ENCODE data around the gene HMGB3.

The HMGB3 gene

DNA sequence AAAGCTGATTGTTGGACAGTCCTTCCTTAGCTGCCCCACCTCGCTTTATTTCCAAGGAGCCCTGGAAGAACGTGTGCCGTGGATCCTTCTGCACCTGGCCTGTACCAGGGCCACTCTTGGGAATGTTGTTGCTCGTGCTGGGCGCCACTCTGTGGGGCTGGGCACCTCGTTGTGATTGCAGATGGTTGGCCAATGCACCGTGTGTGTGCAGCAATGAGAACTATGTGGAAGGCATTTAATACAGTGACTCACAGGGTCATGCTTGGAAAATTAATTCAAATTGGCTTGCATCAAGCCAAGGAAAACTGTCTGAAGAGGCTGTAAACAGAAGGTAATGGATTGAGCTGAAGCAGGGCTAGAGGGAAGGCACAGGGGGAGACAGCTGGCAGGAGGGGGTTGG, 47.7 kb upstream of the HMGB3 start:
- TF ChIP-seq, protein P1, sequence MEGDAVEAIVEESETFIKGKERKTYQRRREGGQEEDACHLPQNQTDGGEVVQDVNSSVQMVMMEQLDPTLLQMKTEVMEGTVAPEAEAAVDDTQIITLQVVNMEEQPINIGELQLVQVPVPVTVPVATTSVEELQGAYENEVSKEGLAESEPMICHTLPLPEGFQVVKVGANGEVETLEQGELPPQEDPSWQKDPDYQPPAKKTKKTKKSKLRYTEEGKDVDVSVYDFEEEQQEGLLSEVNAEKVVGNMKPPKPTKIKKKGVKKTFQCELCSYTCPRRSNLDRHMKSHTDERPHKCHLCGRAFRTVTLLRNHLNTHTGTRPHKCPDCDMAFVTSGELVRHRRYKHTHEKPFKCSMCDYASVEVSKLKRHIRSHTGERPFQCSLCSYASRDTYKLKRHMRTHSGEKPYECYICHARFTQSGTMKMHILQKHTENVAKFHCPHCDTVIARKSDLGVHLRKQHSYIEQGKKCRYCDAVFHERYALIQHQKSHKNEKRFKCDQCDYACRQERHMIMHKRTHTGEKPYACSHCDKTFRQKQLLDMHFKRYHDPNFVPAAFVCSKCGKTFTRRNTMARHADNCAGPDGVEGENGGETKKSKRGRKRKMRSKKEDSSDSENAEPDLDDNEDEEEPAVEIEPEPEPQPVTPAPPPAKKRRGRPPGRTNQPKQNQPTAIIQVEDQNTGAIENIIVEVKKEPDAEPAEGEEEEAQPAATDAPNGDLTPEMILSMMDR (IDR thresholded peaks at IDR 0.05; ENCODE audit: insufficient read depth, low read length), result no peak
- TF ChIP-seq, protein P2, sequence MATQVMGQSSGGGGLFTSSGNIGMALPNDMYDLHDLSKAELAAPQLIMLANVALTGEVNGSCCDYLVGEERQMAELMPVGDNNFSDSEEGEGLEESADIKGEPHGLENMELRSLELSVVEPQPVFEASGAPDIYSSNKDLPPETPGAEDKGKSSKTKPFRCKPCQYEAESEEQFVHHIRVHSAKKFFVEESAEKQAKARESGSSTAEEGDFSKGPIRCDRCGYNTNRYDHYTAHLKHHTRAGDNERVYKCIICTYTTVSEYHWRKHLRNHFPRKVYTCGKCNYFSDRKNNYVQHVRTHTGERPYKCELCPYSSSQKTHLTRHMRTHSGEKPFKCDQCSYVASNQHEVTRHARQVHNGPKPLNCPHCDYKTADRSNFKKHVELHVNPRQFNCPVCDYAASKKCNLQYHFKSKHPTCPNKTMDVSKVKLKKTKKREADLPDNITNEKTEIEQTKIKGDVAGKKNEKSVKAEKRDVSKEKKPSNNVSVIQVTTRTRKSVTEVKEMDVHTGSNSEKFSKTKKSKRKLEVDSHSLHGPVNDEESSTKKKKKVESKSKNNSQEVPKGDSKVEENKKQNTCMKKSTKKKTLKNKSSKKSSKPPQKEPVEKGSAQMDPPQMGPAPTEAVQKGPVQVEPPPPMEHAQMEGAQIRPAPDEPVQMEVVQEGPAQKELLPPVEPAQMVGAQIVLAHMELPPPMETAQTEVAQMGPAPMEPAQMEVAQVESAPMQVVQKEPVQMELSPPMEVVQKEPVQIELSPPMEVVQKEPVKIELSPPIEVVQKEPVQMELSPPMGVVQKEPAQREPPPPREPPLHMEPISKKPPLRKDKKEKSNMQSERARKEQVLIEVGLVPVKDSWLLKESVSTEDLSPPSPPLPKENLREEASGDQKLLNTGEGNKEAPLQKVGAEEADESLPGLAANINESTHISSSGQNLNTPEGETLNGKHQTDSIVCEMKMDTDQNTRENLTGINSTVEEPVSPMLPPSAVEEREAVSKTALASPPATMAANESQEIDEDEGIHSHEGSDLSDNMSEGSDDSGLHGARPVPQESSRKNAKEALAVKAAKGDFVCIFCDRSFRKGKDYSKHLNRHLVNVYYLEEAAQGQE (IDR thresholded peaks at IDR 0.05; ENCODE audit: insufficient replicate concordance, low read depth), result no peak
- TF ChIP-seq GABPA (IDR thresholded peaks at IDR 0.05; ENCODE audit: low read depth) (no peak), POLR2AphosphoS5 (IDR thresholded peaks at IDR 0.05; ENCODE audit: low read depth) (no peak), SPI1 (IDR thresholded peaks at IDR 0.05; ENCODE audit: borderline replicate concordance, low read depth) (no peak)
- no peak for DNase-seq (ENCODE audit: low read depth in 1 of 2, low spot score in 1 of 2)

DNA sequence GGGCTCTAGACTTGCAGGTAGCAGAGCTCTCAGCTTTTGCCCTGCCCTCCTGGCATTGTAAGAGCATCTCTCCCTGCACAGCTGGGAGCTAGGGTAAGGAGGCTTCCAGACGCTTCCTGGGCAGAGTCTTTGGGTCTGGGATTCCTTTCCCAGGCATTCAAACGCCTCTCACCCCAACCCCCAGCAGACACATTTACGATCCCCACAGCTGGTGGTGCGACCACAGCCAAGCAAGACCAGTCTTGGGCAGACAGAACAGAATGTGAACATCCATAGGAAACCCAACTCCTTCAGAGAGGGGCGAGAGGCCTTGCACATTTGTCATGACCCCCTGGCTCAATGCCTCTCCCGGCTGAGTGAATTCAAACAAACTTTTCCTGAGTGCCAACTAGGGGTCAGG, 46.6 kb upstream of the HMGB3 start:
- TF ChIP-seq SPI1 (IDR thresholded peaks at IDR 0.05; ENCODE audit: borderline replicate concordance, low read depth), result no peak
- TF ChIP-seq POLR2AphosphoS5 (IDR thresholded peaks at IDR 0.05; ENCODE audit: low read depth), result no peak
- TF ChIP-seq, protein P2 (IDR thresholded peaks at IDR 0.05; ENCODE audit: insufficient replicate concordance, low read depth), result no peak
- TF ChIP-seq, protein P1 (IDR thresholded peaks at IDR 0.05; ENCODE audit: insufficient read depth, low read length), result no peak
- no peak for TF ChIP-seq GABPA (IDR thresholded peaks at IDR 0.05; ENCODE audit: low read depth)
- no peak for DNase-seq (ENCODE audit: low read depth in 1 of 2, low spot score in 1 of 2)
- Histone ChIP-seq H3K27ac (replicated peaks) (no peak overlapping the region), H3K27me3 (ENCODE audit: insufficient read depth, poor library complexity, severe bottlenecking) (no peaks in the 10 kb centered on the region), H3K4me3 (replicated peaks; ENCODE audit: insufficient read depth, low read length) (no peak overlapping the region)

More for the DNA sequence above, 47.7 kb upstream of the HMGB3 start:
- no peak overlapping the region for H3K4me3 ChIP-seq (replicated peaks; ENCODE audit: insufficient read depth, low read length)
- H3K27me3 ChIP-seq (ENCODE audit: insufficient read depth, poor library complexity, severe bottlenecking), result no peaks in the 10 kb centered on the region
- H3K27ac ChIP-seq (replicated peaks), result no peak overlapping the region

DNA sequence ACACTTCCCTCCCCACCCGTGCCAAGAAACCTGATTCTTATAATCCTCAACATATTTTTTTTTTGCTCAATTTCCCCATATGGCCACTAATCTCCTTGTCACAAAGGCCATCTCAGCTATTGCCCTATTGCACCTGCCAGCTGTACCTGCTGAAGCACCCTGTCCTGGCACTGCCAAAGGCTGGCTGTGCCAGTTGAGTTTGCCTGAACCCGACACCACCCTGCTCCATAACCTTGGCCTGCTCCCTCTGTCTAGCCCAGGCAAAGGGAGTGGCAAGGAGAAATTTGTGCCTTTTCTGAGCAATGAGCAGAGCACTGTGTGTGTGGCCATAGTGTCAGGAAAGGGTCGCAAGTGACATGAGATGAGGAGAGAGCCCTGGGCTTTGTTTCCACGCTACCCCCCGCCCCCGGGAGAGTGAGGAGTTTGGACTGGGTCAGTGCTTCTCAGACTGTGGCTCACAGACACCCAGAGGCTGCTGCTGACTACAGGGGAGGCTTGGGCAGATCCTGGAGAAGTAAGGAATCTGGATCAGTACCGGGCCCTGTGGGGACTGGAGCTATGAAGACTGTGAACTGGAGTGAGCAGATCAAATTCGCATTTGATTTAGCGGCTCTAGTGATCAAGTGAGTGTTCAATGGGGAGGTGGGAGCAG, 42.2 kb upstream of the HMGB3 start:
- no peak overlapping the region for H3K4me3 ChIP-seq (replicated peaks; ENCODE audit: insufficient read depth, low read length)
- TF ChIP-seq POLR2AphosphoS5 (IDR thresholded peaks at IDR 0.05; ENCODE audit: low read depth) (no peak), GABPA (IDR thresholded peaks at IDR 0.05; ENCODE audit: low read depth) (no peak), SPI1 (IDR thresholded peaks at IDR 0.05; ENCODE audit: borderline replicate concordance, low read depth) (no peak)
- TF ChIP-seq, protein P1 (IDR thresholded peaks at IDR 0.05; ENCODE audit: insufficient read depth, low read length), result no peak
- TF ChIP-seq, protein P2 (IDR thresholded peaks at IDR 0.05; ENCODE audit: insufficient replicate concordance, low read depth), result no peak
- no peak overlapping the region for H3K27ac ChIP-seq (replicated peaks)
- no peaks in the 10 kb centered on the region for H3K27me3 ChIP-seq (ENCODE audit: insufficient read depth, poor library complexity, severe bottlenecking)
- DNase-seq (ENCODE audit: low read depth in 1 of 2, low spot score in 1 of 2), result no peak

Data from HL-60 (cell line).